ENCODE results near the gene MGAT5. TPM values are rescaled to one million over a fixed set of nuclear protein-coding genes. Genes with fewer than 3 reads are reported as not detected.

MGAT5 gene
- total RNA-seq, 1 experiment from 2014 or later: 34.0 TPM

GRCh38 chr2:134493797-134494196 lies 239.9 kb downstream of the MGAT5 start (continued):
- no peak for TF ChIP-seq YY1 (IDR thresholded peaks at IDR 0.05; ENCODE audit: extremely low read depth, insufficient replicate concordance, low read depth, low read length)
- TF ChIP-seq ELF1 (IDR thresholded peaks at IDR 0.05; ENCODE audit: borderline replicate concordance, low read depth): no peak
- TF ChIP-seq SIN3A (IDR thresholded peaks at IDR 0.05; ENCODE audit: low read depth): no peak
- no peak for TF ChIP-seq EZH2phosphoT487 (IDR thresholded peaks at IDR 0.05; ENCODE audit: borderline replicate concordance)
- no peak for TF ChIP-seq SRF (IDR thresholded peaks at IDR 0.05; ENCODE audit: low read depth)
- TF ChIP-seq ZBTB33 (IDR thresholded peaks at IDR 0.05; ENCODE audit: extremely low read depth, insufficient replicate concordance, low read length): no peak
- no peak for TF ChIP-seq ZFX (IDR thresholded peaks at IDR 0.05)
- TF ChIP-seq TCF7L2 (IDR thresholded peaks at IDR 0.05; ENCODE audit: borderline replicate concordance, extremely low read depth, insufficient read depth, insufficient read length): no peak
- no peak for TF ChIP-seq ATF3 (IDR thresholded peaks at IDR 0.05)
- TF ChIP-seq POLR2A (IDR thresholded peaks at IDR 0.05; ENCODE audit: borderline replicate concordance, extremely low read depth, insufficient read depth, insufficient read length): no peak

GRCh38 chr2:134498654-134499053 lies 244.8 kb downstream of the MGAT5 start:
- Histone ChIP-seq H3K4me1 (ENCODE audit: control insufficient read depth in 1 of 2, insufficient read depth in 2 of 2, low read length in 2 of 2) (no peaks in the 10 kb centered on the region), H2AFZ (ENCODE audit: low read depth, low read length, poor library complexity, severe bottlenecking) (no peak overlapping the region), H3K9me2 (ENCODE audit: insufficient read depth) (no peaks in the 10 kb centered on the region), H3K27me3 (ENCODE audit: insufficient read depth, low read length) (peaks cover 5% of the 10 kb centered on the region; the same call in 1 of the 2 replicates), H4K20me1 (ENCODE audit: insufficient read depth) (no peaks in the 10 kb centered on the region), H3K4me3 (replicated peaks in 1 of 2; ENCODE audit: low read depth in 1 of 2, low read length in 2 of 2) (no peak overlapping the region), H3K27ac (ENCODE audit: low read depth, low read length) (no peak overlapping the region), H3K4me2 (ENCODE audit: low read length) (no peak overlapping the region), H3K9ac (ENCODE audit: low read length) (no peak overlapping the region), H3K36me3 (ENCODE audit: control insufficient read depth in 1 of 2, insufficient read depth in 2 of 2, low read length in 2 of 2) (no peaks in the 10 kb centered on the region), H3K79me2 (ENCODE audit: insufficient read depth, low read length) (no peaks in the 10 kb centered on the region), H3K9me3 (ENCODE audit: control insufficient read depth in 1 of 2, insufficient read depth in 1 of 2, low read depth in 1 of 2, low read length in 2 of 2) (no peaks in the 10 kb centered on the region)
- ChIA-PET CTCF (no interaction called here), POLR2A (no interaction called here), RAD21 (ENCODE audit: low non-redundant PET in 1 of 2, low total read pairs in 2 of 2, uncharacterized antibody in 2 of 2, unreplicated experiment in 2 of 2) (no interaction called here)
- ATAC-seq (no peak), DNase-seq (ENCODE audit: low read depth, low spot score) (no peak)
- intact Hi-C loops (cut with micrococcal nuclease): no loop called here
- no peak for TF ChIP-seq SRF (IDR thresholded peaks at IDR 0.05; ENCODE audit: low read depth)
- no TSS peak for BruUV-seq (replicated peaks)

Data from HCT116 (cell line).